ENCODE measurements around the gene EPB41L4B. TPM values are rescaled to one million over a fixed set of nuclear protein-coding genes. Genes with fewer than 3 reads are reported as not detected.

The EPB41L4B gene
- total RNA-seq, 3 donors from 2014 or later = 0.11 to 0.33 (median 0.24) TPM

DNA sequence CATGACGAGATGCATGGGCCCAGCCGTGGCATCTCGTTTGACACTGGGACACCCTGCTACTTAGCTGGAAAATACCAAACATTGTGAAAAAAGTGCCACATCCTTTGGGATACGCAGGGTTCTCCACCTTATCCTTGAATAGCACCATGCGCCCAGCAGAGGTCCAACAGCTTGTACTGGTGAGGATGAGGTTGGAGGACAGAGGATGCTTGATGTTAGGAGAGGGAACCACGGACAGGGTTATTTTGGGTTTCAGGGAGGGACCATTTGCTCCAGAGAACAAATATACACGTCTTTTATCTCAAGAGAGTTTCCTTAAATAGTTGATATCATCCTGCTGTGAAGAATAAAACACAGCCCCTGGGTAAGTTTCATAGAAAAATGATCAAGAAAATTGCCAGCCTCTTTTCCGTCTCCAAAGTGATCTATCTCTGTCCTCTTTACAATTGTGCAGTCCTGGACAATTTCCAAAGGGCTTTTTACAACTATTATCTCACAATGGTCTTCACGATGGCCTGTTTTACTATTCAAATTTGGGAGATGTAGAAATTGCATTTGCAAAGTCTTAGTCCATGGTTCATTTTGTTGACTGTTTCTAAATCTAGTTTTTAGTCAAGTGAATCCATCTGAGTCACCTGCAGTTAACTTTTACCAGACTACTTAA is 133.9 kb downstream of the EPB41L4B start:
- DNase-seq (no peak), ATAC-seq (no peak)
- Mint-ChIP-seq H3K36me3 (ENCODE audit: insufficient read depth) (no peaks in the 10 kb centered on the region), H3K9me3 (no peaks in the 10 kb centered on the region), H3K27me3 (ENCODE audit: low read depth) (peaks cover 2% of the 10 kb centered on the region), H3K4me3 (no peak overlapping the region), H3K4me1 (ENCODE audit: low read depth) (no peaks in the 10 kb centered on the region)

DNA sequence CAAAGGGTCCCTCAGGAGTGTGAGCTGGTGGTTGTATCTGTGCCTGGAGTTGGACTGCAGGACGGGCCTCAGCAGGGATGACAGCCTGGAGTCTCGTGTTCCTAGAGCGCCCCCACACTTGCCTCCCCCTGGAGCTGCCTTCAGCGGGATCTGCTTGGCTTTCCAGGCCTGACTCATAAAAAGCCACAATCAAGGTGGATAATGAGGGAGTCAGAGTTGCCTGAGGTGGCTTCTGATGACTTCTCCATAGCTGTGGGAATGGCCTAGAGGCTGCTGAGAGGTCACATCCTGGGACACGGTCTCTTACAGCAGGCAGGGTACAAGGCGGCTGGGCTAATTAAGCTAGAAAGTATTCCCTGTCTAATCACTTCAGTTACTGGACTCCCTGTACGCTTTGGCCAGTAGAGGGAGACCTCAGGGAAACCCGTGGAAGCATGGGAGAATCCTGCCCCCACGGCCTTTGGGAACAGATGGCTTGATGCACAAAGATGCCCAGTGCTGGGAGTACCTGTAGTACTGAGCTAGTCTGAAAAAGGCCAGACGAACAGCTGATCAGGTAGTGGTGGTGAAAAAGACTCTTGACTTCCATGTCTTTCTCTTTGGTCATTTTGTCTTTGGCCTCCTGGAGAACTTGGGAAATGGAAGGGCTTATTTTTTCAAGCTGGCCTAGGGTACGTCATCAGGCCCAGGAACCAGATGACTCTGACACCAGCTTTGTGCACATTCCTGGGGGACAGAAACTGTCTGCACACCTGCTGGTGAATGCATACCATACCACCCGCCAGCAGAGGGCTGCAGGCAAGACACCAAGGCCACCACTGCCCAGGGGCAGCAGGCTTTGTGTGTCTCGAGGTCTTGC is 137.7 kb downstream of the EPB41L4B start:
- ATAC-seq (no peak), DNase-seq (no peak)
- no peak overlapping the region for H3K4me3 Mint-ChIP-seq
- no peaks in the 10 kb centered on the region for H3K36me3 Mint-ChIP-seq (ENCODE audit: insufficient read depth)
- H3K27me3 Mint-ChIP-seq (ENCODE audit: low read depth) = peaks cover 4% of the 10 kb centered on the region
- peaks cover 8% of the 10 kb centered on the region for H3K4me1 Mint-ChIP-seq (ENCODE audit: low read depth)
- no peaks in the 10 kb centered on the region for H3K9me3 Mint-ChIP-seq

DNA sequence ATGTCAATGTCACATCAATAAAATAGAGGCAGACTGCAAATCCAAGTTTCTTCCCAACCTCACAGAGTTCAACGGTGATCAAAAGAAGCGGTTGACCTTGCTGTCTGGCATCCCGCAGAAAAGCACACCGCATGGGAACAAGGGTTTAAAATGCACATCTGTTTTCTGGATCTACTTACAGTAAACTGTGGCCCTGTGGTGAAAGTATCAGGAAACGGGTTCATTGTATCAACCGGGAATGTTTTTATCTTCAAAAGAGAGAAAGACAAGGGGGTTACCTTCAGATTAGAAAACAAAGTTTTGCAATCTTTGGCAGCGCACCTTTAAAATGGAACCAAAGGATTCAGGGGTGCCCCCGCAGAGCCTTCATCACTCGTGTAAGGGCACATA is 138.3 kb downstream of the EPB41L4B start:
- no peak overlapping the region for H3K4me3 Mint-ChIP-seq
- no peak for ATAC-seq
- H3K4me1 Mint-ChIP-seq (ENCODE audit: low read depth) = peaks cover 8% of the 10 kb centered on the region
- no peaks in the 10 kb centered on the region for H3K36me3 Mint-ChIP-seq (ENCODE audit: insufficient read depth)
- DNase-seq = no peak
- no peaks in the 10 kb centered on the region for H3K9me3 Mint-ChIP-seq
- H3K27me3 Mint-ChIP-seq (ENCODE audit: low read depth) = peaks cover 4% of the 10 kb centered on the region

DNA sequence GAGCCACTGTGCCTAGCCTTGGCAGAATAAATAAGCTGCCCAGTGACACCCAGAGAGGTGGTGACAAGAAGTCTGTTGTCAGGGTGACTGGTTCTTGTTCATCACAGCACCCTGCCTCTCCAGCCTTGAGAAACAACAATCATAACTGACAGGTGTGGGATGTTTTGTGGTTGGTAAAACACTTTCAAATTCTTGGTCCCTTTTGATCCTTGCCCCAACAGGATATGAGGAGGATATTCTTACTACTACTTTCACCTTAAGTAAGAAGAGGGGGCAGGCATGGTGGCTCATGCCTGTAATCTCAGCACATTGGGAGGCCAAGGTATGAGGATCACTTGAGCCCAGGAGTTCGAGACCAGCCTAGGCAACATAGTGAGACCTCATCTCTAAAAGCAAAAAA is 139.6 kb downstream of the EPB41L4B start:
- Mint-ChIP-seq H3K4me3 (no peak overlapping the region), H3K9me3 (no peaks in the 10 kb centered on the region), H3K27me3 (ENCODE audit: low read depth) (peaks cover 4% of the 10 kb centered on the region), H3K36me3 (ENCODE audit: insufficient read depth) (no peaks in the 10 kb centered on the region), H3K4me1 (ENCODE audit: low read depth) (peaks cover 8% of the 10 kb centered on the region)
- ATAC-seq (peak; percentile 95 to 97), DNase-seq (no peak)

DNA sequence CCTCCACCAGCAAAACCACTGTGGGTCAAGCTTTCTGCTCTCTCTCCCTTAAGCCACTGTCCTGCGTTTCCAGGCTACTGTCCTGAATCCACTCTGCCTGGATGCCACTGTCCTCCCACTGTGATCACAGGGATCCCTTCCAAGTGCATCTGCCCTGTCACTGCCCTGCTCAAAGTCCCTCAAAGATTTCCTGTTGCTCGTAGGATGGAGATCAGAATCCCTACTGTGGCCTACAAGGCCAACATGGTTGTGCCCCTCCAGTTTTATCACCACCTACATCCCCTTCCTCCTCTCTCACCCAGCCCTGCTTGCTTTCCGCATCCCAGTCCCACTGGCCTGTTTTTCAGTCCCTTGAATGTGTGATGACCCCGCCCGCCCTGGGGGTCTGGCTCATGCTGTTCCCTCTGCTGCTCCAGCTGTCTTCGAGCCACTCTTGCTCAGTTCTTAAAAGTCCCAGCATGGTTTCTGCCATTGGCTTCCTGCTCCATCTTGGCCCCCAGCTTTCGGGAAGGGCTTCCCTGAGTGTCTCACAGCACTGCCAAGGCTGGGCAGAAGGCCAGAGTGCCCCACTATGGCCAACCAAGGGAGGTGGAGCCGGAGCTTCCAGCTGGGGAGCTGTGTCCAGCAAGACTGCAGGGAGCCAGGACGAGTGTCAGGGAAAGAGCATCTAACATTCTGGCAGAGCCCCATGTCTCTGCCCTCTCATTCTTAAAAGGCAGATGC is 140.9 kb downstream of the EPB41L4B start:
- Mint-ChIP-seq H3K4me1 (ENCODE audit: low read depth) (peaks cover 8% of the 10 kb centered on the region), H3K27me3 (ENCODE audit: low read depth) (peaks cover 4% of the 10 kb centered on the region), H3K36me3 (ENCODE audit: insufficient read depth) (no peaks in the 10 kb centered on the region), H3K9me3 (no peaks in the 10 kb centered on the region), H3K4me3 (no peak overlapping the region)
- ATAC-seq (no peak), DNase-seq (no peak)

DNA sequence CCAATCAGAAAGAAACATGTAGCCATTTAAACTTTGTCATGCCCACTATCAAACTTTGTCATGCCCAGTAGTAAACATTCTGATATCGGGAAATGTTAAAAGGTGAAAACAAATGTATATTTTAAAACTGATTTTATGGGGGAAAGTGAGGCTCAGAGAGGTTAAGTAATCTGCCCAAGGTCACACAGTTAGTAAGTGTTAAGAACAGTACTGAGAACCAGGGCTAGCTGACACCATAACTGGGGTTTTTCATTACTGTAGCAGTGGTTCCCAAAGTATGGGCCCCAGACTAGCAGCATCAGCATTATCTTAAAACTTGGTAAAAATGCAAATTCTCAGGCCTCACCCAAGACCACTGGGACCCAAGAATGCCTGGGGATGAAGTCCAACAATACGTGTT is 143.9 kb downstream of the EPB41L4B start:
- Mint-ChIP-seq H3K4me1 (ENCODE audit: low read depth) (peaks cover 8% of the 10 kb centered on the region), H3K36me3 (ENCODE audit: insufficient read depth) (no peaks in the 10 kb centered on the region), H3K27me3 (ENCODE audit: low read depth) (peaks cover 6% of the 10 kb centered on the region), H3K9me3 (no peaks in the 10 kb centered on the region), H3K4me3 (no peak overlapping the region)
- ATAC-seq (no peak), DNase-seq (no peak)

DNA sequence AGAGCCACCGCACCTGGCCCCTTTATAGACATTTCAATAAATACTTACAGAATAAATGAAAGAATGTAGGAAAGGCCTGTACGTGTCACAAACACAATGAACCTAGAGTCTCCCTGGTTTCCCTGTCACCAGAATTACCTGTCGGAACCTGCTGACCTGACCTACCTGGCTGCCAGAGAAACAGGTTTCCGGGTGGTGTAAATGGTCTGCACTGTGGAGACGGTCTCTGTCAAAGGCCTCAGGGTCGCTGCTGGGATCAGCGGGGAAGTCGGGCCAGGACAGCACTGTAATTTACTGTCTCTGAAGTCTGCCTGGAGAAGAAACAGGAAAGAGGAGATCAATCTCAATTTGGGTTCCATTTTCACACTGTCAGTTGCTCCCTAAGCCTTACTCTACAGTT is 144.5 kb downstream of the EPB41L4B start:
- Mint-ChIP-seq H3K9me3 (no peaks in the 10 kb centered on the region), H3K4me1 (ENCODE audit: low read depth) (peaks cover 6% of the 10 kb centered on the region), H3K4me3 (no peak overlapping the region), H3K36me3 (ENCODE audit: insufficient read depth) (no peaks in the 10 kb centered on the region), H3K27me3 (ENCODE audit: low read depth) (peaks cover 11% of the 10 kb centered on the region)
- DNase-seq (no peak), ATAC-seq (no peak)

DNA sequence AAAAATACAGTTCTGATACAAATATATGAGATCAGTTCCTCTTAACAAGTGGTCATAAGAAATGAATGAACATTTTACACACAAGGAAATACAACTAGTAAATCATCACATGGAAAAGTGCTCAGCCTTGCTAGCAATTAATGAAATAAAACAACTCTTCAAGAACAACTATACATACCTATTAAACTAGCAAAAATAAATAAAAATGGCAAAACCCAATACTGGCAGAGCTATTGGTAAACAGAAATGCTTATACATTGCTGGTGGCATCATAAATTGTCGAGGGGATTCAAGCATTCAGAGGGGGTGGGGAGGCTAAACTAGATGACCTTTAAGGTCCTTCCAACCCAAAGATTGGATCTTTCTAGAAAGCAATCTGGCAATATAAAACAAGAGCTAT is 147.9 kb downstream of the EPB41L4B start:
- peaks cover 34% of the 10 kb centered on the region for H3K27me3 Mint-ChIP-seq (ENCODE audit: low read depth)
- ATAC-seq (no peak), DNase-seq (no peak)
- H3K36me3 Mint-ChIP-seq (ENCODE audit: insufficient read depth) = no peaks in the 10 kb centered on the region
- H3K4me3 Mint-ChIP-seq = no peak overlapping the region
- no peaks in the 10 kb centered on the region for H3K9me3 Mint-ChIP-seq
- H3K4me1 Mint-ChIP-seq (ENCODE audit: low read depth) = no peaks in the 10 kb centered on the region

DNA sequence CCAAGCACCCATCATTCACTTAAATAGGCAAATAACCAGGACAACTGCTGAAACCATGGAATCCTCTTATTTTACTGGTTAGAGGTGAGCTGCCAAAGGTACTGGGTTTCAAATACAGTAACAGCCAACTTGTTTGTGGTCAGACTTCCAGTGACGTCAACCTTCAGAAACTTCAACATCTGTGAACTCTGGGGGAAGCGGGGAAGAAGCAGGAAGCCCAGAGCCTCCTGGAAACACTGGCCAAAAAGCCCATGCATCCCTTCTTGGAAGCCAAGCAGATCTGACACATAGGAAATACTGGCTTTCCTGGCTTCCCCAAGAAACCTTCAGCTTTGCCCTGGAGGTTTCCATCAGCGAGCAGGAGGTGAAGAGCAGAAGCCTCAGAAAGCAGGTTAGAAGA is 148.9 kb downstream of the EPB41L4B start:
- no peak for ATAC-seq
- Mint-ChIP-seq H3K36me3 (ENCODE audit: insufficient read depth) (no peaks in the 10 kb centered on the region), H3K9me3 (no peaks in the 10 kb centered on the region), H3K4me1 (ENCODE audit: low read depth) (peaks cover 2% of the 10 kb centered on the region), H3K4me3 (no peak overlapping the region), H3K27me3 (ENCODE audit: low read depth) (peaks cover 41% of the 10 kb centered on the region)
- DNase-seq = no peak

DNA sequence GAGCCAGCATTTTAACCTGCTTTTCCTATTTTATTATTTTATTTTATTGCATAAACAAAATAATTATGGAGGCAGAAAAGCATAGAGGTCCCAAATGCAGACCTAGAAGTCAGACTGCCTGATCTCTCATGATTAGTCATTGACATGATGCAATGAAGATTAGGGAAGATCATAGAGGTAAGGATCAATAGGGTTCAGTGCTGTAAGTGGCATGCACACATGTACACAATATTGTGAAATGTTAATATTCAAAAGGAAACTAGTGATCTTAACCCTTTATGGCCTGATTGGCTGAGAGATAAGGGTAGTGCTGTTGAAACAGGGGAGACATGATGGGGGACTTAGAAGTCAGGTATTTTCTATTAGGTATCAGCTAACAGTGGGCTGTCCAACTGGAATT is 152.7 kb downstream of the EPB41L4B start:
- peaks cover 63% of the 10 kb centered on the region for H3K27me3 Mint-ChIP-seq (ENCODE audit: low read depth)
- no peak for DNase-seq
- H3K9me3 Mint-ChIP-seq = no peaks in the 10 kb centered on the region
- no peak for ATAC-seq
- H3K4me1 Mint-ChIP-seq (ENCODE audit: low read depth) = peaks cover 2% of the 10 kb centered on the region
- H3K36me3 Mint-ChIP-seq (ENCODE audit: insufficient read depth) = no peaks in the 10 kb centered on the region
- no peak overlapping the region for H3K4me3 Mint-ChIP-seq

DNA sequence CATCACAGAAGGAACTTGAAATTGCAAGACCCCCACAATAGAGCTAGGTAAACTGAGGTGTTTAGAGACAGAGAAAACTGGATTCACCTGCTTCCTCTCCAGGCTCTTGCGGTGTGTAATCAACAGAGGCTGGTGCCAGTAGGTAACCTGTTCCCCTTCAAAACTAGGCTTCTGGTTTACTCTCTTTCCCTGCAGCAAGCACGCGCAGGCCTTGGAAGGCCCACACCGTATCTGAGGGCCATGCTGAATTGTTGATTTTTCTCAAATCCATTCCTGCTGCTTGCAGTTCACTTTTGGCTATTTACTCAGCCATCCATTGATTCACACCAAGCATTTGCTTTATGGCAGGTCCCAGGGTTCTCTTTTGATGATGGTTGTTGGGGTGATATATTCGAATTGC is 153.1 kb downstream of the EPB41L4B start:
- H3K9me3 Mint-ChIP-seq = no peaks in the 10 kb centered on the region
- H3K4me3 Mint-ChIP-seq = no peak overlapping the region
- H3K4me1 Mint-ChIP-seq (ENCODE audit: low read depth) = peaks cover 2% of the 10 kb centered on the region
- ATAC-seq (no peak), DNase-seq (no peak)
- peaks cover 64% of the 10 kb centered on the region for H3K27me3 Mint-ChIP-seq (ENCODE audit: low read depth)
- H3K36me3 Mint-ChIP-seq (ENCODE audit: insufficient read depth) = no peaks in the 10 kb centered on the region

DNA sequence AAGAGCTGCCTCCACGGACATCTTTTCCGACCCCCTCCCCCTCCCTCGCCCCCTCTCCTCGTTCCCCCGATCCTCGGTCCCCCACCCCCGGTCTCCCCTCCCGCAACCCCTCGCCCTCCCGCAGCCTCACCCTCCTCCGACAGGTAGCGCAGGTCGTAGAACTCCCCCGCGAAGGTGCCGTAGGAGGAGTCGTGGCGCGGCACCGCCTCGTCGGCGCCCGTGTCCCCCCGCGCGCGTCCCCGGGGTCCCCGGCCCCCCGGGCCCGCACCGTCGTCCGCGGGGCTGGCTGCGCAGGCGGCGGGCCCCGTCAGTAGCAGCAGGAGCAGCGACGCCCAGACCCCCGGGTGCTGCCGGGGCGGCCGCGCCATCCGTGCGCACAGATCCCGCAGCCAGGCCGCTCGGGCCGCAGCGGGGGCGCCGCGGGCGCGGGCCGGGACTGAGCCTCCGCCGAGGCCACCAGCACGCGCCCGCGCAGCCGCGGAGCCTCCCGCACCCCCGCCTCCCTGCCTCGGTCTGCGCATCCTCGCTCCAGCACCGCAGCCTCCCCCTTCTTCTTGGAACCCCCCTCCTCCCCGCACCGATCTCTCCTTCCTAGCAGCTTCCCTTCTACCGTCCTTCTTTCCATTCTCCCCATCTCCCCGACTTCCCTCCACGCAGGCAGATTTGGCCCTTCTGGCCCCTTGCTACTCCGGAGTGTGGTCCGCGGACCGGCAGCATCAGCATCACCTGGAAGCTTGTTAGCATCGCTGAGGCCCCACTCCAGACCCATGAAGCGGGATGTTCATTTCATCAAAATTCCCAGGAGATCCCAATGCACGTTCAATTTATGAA is 153.9 kb downstream of the EPB41L4B start, which contains the start of gene FRRS1L:
Gene FRRS1L (minus strand): TSS at position 479 of the 831 bp plus-strand sequence. CDS start 111 bp downstream, at position 368.
- H3K27me3 Mint-ChIP-seq (ENCODE audit: low read depth) = peaks cover 62% of the 10 kb centered on the region
- peaks cover 2% of the 10 kb centered on the region for H3K4me1 Mint-ChIP-seq (ENCODE audit: low read depth)
- ATAC-seq (peak; percentile 48 to 58), DNase-seq (no peak)
- no peak within 1 kb of the TSS for H3K4me3 Mint-ChIP-seq
- no peaks in the 10 kb centered on the region for H3K36me3 Mint-ChIP-seq (ENCODE audit: insufficient read depth)
- H3K9me3 Mint-ChIP-seq = no peaks in the 10 kb centered on the region

DNA sequence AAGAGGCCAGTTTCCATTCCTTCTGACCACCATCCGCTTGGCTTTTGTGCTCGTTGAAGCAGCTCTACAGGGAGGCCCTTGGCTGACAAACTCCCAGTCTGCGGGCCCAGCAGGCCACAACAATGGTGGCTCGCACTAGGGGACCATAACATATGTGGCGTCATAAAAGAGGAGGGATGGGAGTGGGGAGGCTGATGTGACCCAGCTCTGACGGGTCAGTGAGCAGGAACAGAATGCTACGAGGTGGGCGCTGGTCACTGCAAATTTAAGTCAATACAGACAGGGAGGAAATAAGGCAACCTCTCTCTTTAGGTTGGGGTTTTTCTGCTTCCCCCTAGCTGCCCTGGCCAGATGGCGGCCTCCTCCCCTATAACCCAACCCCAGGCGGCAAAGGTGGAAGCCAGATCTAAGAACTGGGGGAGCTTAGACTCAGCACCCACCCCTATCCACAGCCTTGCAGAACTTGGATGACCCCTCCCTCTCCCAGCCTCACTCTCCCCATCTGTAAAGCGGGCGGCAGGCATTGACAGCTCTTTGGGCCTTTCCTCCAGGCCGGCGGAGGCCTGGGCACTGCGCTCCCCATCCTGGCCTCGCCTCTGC is 154.6 kb downstream of the EPB41L4B start:
- no peaks in the 10 kb centered on the region for H3K36me3 Mint-ChIP-seq (ENCODE audit: insufficient read depth)
- H3K4me3 Mint-ChIP-seq = no peak overlapping the region
- DNase-seq = no peak

More for the DNA sequence above, 154.6 kb downstream of the EPB41L4B start:
- no peak for ATAC-seq
- Mint-ChIP-seq H3K9me3 (no peaks in the 10 kb centered on the region), H3K4me1 (ENCODE audit: low read depth) (peaks cover 2% of the 10 kb centered on the region), H3K27me3 (ENCODE audit: low read depth) (peaks cover 59% of the 10 kb centered on the region)
